NCI-H2227 (cell line): ENCODE measurements around the gene ELAVL3.
A peak's percentile ranks its signal among the peaks of the same experiment; 100 is the strongest.
"Not testable (repeated sequence)": the region's sequence is repeated elsewhere in the genome, so short reads cannot be mapped to it uniquely, and the experiment has no call there.

Experiments
- DNase-seq: peaks from one replicate; lab custom pipeline; 2025; ENCODE audit not compliant: unreplicated experiment; lab: John Stamatoyannopoulos, UW

The ELAVL3 gene

GRCh38 chr19:11444059-11444458, 36.8 kb downstream of the ELAVL3 start:
- DNase-seq = no peak

DNA sequence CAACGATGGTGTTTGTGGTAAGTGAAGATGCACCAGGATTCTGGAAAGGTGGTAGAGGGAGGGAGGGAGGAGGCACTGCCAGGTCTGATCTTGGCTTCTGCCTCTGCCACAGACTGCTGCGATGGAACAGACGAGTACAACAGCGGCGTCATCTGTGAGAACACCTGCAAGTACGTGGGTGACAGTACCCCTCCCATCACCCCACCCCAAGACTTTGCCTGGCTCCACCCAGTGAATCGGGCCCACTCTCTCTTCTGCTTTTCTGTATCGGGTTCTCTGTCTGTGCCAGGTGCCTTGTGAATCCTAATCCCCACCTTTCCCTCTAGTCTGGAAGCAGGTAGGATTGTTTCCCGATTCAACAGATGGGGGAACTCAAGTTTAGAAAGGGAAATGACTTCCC, 42.9 kb downstream of the ELAVL3 start:
- DNase-seq = no peak

DNA sequence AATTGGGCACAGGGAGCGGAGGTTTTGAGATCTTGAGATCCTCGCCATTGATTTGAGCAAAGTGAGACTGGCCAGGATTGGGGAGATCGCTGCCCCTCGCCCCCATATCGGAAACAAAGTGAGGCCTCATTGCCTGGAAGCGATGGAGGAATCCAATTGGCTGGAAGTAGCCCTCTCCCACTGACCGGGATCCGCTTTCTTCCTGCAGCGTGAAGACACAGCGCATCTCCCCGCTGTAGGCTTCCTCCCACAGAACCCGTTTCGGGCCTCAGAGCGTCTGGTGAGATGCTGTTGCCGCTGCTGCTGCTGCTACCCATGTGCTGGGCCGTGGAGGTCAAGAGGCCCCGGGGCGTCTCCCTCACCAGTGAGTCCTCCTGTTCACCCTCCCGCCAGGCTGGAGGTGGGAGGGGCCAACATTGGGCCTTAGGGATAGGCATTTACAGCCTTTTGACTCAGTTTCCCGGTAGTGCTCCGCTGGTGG, 45.0 kb downstream of the ELAVL3 start:
- peak; percentile 40 for DNase-seq

GRCh38 chr19:11435057-11435832, 45.6 kb downstream of the ELAVL3 start, which contains the start of the genes ODAD3 and PRKCSH:
ODAD3 (minus strand) TSS chr19:11435121; CDS start chr19:11435016, 105 bp downstream.
PRKCSH (plus strand) TSS chr19:11435635; CDS start chr19:11436118, 483 bp downstream.
- peak; percentile 98 for DNase-seq

DNA sequence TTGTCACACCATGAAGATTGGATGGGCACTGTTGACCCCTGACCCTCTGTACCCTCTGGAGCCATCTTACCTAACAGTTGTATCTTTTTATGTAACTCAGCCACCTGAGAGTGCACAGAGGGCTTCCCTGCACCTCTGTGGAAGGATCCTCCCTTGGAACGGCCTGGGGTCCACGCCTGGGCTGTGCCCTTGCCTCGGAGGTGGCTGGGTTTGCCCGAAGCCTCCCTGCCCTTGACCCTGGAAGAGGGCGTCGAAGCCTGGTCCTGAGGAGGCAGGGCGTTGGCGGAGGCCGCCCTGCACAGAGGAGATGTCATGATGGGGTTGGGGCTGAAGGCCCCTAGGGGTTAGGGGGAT, 46.2 kb downstream of the ELAVL3 start:
- DNase-seq = no peak

DNA sequence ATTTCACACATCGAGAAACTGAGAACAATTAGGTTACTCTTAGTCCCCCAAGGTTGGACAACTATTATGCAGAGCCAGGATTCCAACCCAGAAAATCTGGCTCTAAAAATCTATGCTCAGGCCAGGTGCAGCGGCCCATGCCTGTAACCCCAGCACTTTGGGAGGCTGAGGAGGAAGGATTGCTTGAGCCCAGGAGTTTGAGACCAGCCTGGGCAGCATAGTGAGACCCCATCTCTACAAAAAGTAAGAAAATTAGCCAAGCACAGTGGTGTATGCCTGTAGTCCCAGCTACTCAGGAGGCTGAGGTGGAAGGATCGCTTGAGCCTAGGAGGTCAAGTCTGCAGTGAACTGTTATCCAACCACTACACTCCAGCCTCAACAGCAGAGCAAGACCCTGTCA, 47.3 kb downstream of the ELAVL3 start:
- not testable (repeated sequence) for DNase-seq

GRCh38 chr19:11426656-11427055, 54.2 kb downstream of the ELAVL3 start:
- DNase-seq = no peak

DNA sequence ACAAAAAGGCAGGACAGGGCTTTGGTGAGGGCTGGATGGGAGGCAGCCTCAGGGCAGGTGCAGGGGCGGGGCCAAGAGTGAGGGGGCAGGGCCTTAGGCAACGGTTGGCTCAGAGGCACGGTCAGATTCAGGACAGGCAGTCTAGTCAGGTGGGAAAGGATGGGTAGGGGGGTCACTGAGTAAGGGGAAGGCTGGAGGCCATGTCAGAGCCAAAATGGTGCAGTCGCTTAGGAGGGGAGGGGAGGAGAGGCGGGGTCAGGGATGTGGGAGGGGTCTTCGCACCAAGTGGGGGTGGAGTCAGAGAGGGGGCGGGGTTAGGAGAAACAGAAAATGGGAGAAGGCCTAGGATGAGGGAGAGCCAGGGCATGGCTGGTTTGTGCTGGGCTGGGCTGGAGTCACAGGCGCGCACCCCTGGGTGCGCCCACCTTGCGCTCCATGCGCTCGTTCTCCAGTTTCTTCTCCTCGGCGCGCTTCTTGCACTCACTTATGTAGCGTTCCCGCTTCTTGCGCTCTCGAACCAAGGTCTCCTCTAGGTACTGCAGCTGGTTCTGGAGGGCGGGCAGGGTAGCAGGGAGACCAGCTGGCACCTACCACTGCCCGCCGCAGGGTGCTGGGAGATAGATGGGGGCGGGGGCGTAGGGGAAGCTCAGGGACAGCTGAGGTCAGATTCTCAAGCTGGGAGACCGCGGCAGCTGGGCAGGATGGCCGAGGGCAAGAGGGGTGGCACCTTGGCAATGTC, 55.0 kb downstream of the ELAVL3 start:
- no peak for DNase-seq

- no peak for DNase-seq
These were observed 57.1 kb downstream of the ELAVL3 start for GRCh38 chr19:11423791-11424181.

- DNase-seq = no peak
These were observed 57.6 kb downstream of the ELAVL3 start for GRCh38 chr19:11423164-11423790.

GRCh38 chr19:11422163-11423065, 58.4 kb downstream of the ELAVL3 start:
- no peak for DNase-seq

GRCh38 chr19:11421371-11422098, 59.3 kb downstream of the ELAVL3 start:
- DNase-seq = no peak

DNA sequence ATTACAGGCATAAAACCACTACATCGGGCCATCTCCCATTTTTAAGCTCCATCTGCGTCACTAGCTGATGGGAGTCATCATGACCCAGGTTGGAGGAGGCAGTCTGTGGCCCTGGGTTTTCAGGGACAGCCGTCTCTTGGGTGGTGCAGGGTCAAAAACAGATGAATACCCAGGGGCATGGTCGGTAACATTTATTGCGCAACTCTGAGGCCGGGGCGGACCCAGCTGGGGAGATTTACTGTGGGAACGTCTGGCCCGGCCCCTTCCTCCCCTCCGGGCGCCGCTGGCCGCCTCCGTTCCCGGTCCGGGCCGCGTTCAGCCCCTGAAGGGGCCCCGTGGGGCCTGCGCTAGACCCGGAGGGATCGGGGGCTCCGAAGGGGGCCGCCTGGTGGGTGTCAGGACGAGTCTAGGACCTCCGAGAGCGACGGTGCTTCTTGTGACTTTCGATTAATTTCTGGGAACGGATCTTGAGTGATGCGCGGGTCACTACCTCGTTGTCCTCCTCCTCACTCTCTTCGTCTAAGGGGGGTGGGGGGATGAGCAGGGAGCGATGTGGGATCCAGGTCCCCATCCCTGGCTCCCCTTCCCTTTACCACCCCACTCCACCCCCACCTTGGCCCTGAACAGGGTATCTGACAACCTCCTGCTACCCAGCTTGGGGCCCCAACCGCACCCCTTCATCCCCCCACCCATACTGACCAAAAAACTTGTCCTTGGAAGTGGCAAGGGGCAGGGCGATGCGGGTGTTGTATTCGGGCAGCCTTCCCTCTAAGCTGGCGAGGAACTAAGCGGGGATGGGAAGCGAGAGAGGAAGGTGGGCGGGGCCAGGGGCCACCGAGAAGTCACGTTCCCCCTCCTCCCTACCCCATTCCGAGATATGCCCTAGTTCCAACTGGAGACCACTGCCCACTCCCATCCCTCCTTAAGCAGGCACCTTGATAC, 60.1 kb downstream of the ELAVL3 start:
- peak; percentile 24 for DNase-seq

- DNase-seq = no peak
These were observed 62.0 kb downstream of the ELAVL3 start, which contains the start of gene RGL3 for GRCh38 chr19:11418549-11419506. RGL3 (minus strand) TSS chr19:11419314; CDS start chr19:11419278, 36 bp downstream.

GRCh38 chr19:11418094-11418548, 62.7 kb downstream of the ELAVL3 start:
- no peak for DNase-seq

DNA sequence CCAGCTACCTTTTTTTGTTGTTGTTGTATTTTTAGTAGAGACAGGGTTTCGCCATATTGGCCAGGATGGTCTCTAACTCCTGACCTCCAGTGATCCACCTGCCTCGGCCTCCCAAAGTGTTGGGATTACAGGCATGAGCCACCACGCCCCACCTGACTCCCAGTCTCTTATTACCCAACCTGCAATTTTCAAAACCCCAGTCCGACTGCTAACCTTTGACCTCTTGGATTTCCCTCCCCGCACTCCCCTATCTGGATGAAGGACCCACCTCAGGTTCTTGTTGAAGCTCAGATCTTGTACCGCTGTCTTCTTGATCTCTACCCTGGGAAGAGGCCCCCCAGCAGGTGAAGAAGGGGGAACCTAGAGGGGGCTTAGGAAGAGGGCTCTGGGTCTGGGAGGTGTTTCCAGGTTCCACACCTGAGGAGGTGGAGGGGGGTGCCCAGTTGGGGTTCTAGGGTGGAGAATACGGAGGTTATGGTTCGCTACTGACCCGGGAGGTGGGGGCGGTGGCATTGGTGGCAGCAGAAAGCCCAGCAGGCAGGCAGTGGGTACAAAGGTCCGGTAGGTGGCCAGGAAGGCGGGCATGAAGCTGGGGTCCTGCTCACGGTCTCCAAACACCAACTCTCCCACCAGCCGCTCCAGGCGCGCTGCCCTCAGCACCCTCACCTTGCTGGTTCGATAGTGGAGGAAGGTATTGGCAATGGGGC, 64.3 kb downstream of the ELAVL3 start:
- DNase-seq = no peak

DNA sequence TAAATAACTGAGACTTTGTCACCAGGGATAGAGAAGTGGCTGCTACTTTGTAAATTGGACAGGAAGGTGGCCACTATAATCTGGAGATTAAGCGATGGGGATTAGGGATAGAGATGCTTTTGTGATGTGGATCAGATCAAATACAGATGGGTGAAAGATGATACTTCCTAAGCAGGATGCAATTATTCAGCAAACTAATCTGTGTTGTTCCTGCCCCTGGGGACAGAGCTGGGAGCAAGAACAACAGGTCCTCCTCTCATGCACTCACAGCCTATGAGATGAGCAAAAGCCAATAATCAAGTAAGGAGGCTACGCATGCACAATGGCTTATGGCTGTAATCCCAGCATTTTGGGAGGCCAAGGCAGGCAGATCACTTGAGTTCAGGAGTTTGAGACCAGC, 66.3 kb downstream of the ELAVL3 start:
- no peak for DNase-seq
